HG03103 (cell line): Measurements from ENCODE around the gene ZNF700.
"Not testable (repeated sequence)": the region's sequence is repeated elsewhere in the genome, so short reads cannot be mapped to it uniquely, and the experiment has no call there.

Experiments
- ATAC-seq: cut with Tn5 transposase; IDR thresholded peaks from one replicate; pipeline ENCODE4 v1.9.1; 2021; ENCODE audit warnings: low read depth; ENCODE audit not compliant: unreplicated experiment

Gene ZNF700

GRCh38 chr19:11924886-11925650 is at the start of gene ZNF700:
ZNF700 (plus strand) TSS chr19:11925107; CDS start chr19:11925211, 104 bp downstream.
- peak; percentile 87 for ATAC-seq

DNA sequence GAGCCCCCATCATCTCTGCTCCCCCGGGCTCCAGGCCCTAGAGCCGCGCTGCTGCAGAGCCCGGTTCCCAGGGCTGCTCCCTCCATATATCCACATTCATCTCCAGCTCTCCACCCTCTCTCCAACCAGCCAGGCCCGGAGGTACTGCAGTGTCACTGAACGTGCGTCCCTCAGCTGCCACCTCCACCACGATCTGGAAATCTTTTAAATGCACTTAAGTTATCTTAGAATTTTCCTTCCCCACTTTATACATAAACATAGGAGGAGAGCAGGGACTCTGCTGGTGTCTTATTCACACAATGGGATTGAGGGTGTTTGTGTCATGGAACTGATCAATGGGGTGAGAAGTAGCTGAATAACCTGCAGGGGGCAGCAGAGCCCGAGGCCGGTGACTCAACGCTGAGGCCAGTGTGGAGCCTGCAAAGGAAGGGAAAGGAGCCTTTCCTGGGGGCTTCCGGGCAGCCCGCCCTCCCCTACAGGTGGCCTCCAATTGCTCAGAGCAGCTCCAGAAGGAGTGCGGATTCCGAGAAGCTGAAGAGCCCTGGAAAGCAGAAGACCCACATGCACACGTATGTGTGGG is 45.1 kb upstream of the ZNF700 start:
- not testable (repeated sequence) for ATAC-seq

DNA sequence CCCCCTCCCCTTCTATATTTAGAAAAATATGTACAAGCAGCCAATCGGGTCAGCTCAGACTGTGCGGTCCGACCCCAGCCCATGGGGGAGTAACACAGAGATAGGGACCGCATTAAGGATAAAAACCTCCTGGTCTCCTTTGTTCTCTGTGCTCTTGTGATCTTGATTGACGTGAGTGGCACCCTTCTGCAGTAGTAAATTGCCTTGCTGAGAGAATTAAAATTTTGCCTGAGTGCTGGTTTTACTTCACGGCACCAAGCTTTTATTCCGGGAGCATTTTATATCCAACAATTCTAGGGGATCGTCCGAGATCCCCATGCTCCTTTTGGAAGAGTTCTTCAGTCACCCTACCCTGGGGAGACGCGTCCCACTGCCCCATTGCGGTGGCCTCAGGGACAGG is 44.3 kb upstream of the ZNF700 start:
- no peak for ATAC-seq

- no peak for ATAC-seq
These were observed 43.6 kb upstream of the ZNF700 start for GRCh38 chr19:11881151-11881800.

DNA sequence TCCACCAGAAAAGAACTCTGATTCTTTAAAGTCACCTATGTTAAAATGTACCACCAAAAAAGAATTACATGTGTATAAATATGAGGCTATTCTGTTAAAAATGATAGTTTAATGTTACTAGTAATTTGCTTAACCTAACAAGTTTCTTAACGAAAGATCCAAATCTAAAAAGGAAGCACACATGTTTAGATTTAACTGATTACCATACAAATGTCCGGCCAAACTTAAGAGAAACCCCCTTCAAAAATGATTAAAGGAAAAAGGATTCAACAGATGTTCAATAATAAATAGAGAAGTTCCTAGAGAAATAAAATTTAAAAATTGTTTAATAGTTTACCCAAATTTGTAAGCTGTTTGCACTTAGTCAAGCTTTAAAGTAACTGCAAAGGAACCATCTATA is 42.3 kb upstream of the ZNF700 start:
- ATAC-seq = no peak

- ATAC-seq = no peak
These were observed 37.7 kb upstream of the ZNF700 start for GRCh38 chr19:11887234-11887610.

GRCh38 chr19:11887611-11888531 is 37.0 kb upstream of the ZNF700 start, which contains the start of gene ZNF69:
ZNF69 (plus strand) TSS chr19:11887782; CDS start chr19:11887924, 142 bp downstream.
- ATAC-seq = peak; percentile 61

DNA sequence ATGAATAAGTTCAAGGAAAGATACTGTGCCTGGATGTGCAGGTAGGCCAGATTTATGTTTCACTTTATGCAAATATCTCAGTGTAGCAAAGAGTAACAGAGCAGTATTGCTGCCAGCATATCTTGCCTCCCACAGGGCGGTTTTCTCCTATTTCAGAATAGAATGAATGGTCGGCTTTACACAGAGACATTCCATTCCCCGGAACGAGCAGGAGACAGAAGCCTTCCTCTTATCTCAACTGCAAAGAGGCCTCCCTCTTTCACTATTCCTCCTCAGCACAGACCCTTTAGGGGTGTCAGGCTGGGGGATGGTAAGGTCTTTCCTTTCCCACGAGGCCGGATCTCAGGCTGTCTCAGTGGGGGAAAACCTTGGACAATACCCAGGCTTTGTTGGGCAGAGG is 35.0 kb upstream of the ZNF700 start:
- ATAC-seq = not testable (repeated sequence)

DNA sequence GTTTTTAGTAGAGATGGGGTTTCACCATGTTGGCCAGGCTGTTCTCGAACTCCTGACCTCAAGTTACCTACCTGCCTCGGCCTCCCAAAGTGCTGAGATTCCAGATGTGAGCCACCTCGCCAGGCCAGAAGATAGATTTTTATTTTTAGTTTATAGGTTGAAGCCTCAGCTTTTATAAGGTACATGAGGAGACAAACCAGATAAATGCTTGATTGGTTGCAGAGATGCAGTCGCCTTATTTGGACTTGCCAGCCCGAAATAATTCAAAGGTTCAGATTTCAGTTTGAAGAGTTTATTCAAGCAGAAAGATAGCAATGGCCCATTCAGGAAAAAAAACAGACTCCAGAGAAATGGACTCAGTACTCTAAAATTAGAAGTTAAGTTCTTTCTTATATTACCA is 34.3 kb upstream of the ZNF700 start:
- no peak for ATAC-seq

DNA sequence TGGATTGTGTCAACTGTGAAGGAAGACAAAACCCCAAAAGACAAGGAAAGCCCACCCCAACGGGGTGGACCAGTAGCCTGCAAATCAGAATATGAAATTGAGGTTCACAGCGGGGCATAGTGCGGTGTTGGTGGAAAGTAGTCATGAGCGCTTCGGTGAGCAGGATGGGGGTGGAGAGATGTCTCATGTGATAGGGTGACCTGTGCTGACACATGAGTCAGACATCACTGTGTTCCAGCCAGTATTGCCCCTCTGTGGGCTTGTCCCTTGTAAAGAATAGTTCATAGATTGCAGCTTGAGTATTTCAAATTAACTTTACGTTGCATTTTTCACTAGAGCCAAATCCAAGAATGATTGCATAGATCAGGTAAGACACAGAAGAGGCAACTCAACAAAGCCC is 30.1 kb upstream of the ZNF700 start:
- no peak for ATAC-seq

DNA sequence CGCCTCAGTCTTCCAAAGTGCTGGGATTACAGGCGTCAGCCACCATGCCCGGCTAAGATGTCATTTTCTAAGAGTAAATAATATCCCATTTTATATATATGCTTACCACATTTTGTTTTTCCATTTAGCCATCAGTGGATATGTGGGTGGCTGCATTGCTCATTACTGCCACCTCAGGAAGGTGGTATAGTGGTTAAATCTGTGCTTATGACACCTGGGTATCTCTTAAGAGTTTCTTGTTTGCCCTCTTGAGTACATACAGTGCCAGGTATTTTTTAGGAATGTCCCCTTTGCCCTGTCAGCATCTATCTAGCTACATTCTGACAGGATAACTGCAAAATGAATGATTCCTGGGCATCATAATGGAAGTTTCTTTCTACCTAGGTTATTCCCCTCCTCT is 22.7 kb upstream of the ZNF700 start:
- ATAC-seq = no peak

DNA sequence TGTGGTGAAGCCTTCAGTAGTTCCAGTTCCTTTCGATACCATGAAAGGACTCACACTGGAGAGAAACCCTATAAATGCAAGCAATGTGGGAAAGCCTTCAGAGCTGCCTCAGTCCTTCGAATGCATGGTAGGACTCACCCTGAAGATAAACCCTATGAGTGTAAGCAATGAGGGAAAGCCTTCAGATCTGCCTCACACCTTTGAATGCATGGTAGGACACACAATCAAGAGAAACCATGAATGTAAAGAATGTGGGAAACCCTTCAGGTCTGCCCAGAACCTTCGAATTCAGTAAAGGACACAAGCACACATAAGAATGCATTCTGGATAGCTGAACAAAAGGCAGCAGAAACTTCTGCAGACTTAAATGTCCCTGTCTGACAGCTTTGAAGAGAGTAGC is 19.0 kb upstream of the ZNF700 start:
- no peak for ATAC-seq

GRCh38 chr19:11911937-11912336 is 13.0 kb upstream of the ZNF700 start:
- not testable (repeated sequence) for ATAC-seq

- ATAC-seq = not testable (repeated sequence)
These were observed 10.4 kb upstream of the ZNF700 start for GRCh38 chr19:11914417-11915051.

GRCh38 chr19:11921852-11922495 is 2.9 kb upstream of the ZNF700 start:
- ATAC-seq = no peak

GRCh38 chr19:11925651-11926187 is 812 bp downstream of the ZNF700 start:
- not testable (repeated sequence) for ATAC-seq

DNA sequence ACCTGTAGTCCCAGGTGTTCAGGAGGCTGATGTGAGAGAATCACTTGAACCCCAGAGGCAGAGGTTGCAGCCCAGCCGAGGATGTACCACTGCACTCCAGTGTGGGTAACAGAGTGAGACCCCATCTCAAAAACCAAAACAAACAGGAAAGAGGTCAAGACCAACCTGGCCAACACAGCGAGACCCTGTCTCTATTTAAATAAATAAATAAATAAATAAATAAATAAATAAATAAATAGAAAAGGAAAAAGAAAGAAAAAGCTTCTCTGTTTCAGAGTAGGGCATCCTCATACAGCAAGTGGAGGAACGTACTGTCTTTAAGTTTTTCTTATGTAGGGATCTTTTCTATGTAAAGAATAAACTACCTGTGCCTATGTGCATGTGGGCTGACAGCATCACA is 2.3 kb downstream of the ZNF700 start:
- no peak for ATAC-seq

DNA sequence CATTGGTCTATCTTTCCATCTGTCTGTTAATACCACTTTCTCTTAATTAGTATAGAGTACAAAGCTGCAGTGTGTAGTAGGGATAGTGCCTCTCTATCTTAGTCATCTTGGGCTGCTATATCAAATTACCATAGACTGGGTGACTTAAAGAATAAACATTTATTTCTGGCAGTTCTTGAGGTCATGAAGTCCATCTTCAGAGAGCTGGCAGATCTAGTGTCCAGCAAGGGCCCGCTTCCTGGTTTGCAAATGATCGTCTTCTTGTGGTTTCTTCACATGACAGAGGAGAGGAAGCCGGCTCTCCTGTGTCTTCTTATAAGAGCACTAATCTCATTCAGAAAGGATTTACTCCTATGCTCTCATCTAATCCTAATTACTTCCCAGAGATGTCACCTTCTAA is 6.1 kb downstream of the ZNF700 start:
- no peak for ATAC-seq

DNA sequence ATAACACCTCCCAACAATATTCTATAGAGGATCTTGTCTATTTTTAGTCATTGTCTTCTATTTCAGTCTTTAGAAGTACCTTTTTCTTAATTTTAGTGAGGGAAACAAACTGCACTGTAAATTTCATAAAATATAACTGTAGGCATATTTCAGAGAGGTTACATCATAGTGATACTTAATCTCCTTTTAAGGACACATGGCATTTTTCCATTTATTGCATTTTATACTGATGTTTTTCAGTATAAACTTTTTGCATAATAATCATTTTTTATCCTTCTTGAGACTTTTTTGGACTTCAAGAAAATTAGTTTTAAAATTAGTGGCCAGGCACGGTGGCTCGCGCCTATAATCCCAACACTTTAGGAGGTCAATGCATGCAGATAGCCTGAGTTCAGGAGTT is 6.6 kb downstream of the ZNF700 start:
- ATAC-seq = no peak
